SK-N-MC (cell line): ENCODE measurements around the gene SEPTIN5.

Experiments
- DNase-seq: peaks from one replicate; pipeline ENCODE4 v3.0.0-alpha.2; 2011; ENCODE audit warnings: low read depth, low spot score
- H3K27ac ChIP-seq: fragments of 200-600 bp; sonication (generic); 2 replicates; pipeline ENCODE4 v1.5.1; 2016; ENCODE audit warnings: mixed run types
- H3K36me3 ChIP-seq: fragments of 200-600 bp; sonication (generic); 2 replicates; pipeline ENCODE4 v1.6.1; 2017; ENCODE audit warnings: antibody characterized with exemption, low read length, mixed read lengths; ENCODE audit not compliant: insufficient read depth
- H3K4me3 ChIP-seq: fragments of 200-600 bp; sonication (generic); 2 replicates; pipeline ENCODE4 v1.5.1; 2016
- H3K9ac ChIP-seq: fragments of 200-600 bp; sonication (generic); 2 replicates; pipeline ENCODE4 v1.8.0; 2017; ENCODE audit warnings: mixed run types, mixed read lengths; ENCODE audit not compliant: insufficient read length
- H3K9me3 ChIP-seq: fragments of 200-600 bp; sonication (generic); 2 replicates; pipeline ENCODE4 v1.6.1; 2017; ENCODE audit warnings: low read depth, mild to moderate bottlenecking, antibody characterized with exemption, low read length, moderate library complexity, mixed read lengths
- EZH2 ChIP-seq: fragments of 200-600 bp; sonication (generic); IDR thresholded peaks from one replicate; pipeline ENCODE4 v1.6.1; 2017; ENCODE audit warnings: antibody characterized with exemption
- FOXP2 ChIP-seq: optimal IDR thresholded peaks from 2 replicates; pipeline ENCODE3; 2011; ENCODE audit warnings: mild to moderate bottlenecking, moderate library complexity; ENCODE audit not compliant: insufficient read depth; ENCODE audit errors: extremely low read length, control extremely low read depth
- POLR2AphosphoS5 ChIP-seq: IDR thresholded peaks from 2 replicates; pipeline ENCODE4 v1.6.1; 2012; ENCODE audit warnings: mild to moderate bottlenecking, low read depth, low read length, borderline replicate concordance

Gene SEPTIN5

DNA sequence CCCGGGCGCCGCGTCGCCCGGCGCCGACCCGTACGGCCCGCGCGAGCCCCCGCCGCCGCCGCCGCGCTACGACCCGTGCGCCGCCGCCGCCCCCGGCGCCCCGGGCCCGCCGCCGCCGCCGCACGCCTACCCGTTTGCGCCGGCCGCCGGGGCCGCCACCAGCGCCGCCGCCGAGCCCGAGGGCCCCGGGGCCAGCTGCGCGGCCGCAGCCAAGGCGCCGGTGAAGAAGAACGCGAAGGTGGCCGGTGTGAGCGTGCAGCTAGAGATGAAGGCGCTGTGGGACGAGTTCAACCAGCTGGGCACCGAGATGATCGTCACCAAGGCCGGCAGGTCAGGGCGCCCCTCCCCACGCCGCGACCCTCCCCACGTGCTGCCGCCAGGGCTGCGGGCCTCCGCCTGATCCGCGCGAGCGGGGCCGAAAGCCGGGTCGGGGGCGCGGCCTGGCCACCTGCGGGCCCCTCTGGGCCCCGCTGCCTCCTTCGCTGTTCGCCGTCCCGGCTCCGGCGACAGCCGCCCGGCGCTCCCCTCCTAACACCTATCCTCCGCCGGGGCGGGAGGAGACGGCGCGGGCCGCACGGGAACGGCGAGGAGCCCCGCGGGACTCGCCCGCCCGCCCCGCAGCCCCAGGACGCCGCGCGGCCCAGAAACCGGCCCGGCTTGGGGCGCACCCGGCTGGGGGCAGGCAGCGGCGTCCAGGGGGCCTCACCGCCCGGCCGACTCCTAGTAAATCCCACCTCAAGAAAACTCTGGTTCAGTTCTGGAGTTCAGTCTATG, 46.8 kb downstream of the SEPTIN5 start:
- peak overlapping the region; percentile 86 for H3K4me3 ChIP-seq
- peaks cover 20% of the 10 kb centered on the region; the same call in 1 of the 2 replicates for H3K36me3 ChIP-seq
- TF ChIP-seq POLR2AphosphoS5 (no peak), FOXP2 (no peak), EZH2 (no peak)
- H3K27ac ChIP-seq = peak overlapping the region; percentile 71
- H3K9ac ChIP-seq = peak overlapping the region; percentile 74
- DNase-seq = no peak
- no peaks in the 10 kb centered on the region for H3K9me3 ChIP-seq

DNA sequence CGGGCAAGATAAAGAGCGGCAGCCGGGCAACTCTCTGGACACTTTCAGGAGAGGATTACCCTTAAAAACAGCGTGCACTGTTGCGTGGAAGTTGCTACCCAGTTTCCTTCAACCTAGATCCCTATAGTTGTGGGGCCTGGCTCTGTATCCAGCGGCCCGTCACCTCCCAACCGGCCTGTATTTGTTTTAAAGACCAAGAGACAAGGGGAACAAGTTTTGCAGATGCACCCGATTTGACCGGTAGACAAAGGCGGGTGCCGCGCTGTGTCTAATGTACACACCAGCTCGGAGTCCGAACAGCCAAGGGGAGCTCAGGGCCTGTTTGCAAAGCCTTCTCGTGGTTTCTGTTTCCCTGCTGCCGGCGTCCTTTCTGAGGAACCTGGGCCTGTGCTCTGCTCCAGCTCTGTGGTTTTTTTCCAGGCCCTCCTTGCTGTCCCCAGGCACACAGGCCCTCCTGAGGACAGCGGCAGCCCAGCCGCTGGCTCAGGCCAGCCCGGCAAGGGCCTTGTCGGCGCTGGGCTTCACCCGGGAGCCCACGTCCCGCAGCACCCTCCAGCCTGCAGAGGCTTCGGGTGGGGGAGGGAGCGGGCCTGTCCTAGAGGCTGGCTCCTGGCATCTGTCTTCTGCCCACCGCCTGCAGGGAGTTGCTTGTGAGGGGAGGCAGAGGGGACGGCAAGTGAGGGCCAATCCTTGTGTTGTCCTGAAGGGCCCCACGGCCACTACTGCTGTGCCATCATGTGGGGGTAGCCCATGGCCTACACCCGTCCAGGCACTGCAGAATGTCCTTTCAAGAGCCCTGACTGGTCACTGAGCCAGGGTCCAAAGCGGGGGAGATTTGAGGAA, 47.6 kb downstream of the SEPTIN5 start:
- Histone ChIP-seq H3K9ac (peak overlapping the region; percentile 74), H3K36me3 (peaks cover 20% of the 10 kb centered on the region; the same call in 1 of the 2 replicates), H3K27ac (peak overlapping the region; percentile 68), H3K4me3 (peak overlapping the region; percentile 86), H3K9me3 (no peaks in the 10 kb centered on the region)
- no peak for DNase-seq
- no peak for TF ChIP-seq FOXP2
- TF ChIP-seq POLR2AphosphoS5 = no peak
- TF ChIP-seq EZH2 = no peak

DNA sequence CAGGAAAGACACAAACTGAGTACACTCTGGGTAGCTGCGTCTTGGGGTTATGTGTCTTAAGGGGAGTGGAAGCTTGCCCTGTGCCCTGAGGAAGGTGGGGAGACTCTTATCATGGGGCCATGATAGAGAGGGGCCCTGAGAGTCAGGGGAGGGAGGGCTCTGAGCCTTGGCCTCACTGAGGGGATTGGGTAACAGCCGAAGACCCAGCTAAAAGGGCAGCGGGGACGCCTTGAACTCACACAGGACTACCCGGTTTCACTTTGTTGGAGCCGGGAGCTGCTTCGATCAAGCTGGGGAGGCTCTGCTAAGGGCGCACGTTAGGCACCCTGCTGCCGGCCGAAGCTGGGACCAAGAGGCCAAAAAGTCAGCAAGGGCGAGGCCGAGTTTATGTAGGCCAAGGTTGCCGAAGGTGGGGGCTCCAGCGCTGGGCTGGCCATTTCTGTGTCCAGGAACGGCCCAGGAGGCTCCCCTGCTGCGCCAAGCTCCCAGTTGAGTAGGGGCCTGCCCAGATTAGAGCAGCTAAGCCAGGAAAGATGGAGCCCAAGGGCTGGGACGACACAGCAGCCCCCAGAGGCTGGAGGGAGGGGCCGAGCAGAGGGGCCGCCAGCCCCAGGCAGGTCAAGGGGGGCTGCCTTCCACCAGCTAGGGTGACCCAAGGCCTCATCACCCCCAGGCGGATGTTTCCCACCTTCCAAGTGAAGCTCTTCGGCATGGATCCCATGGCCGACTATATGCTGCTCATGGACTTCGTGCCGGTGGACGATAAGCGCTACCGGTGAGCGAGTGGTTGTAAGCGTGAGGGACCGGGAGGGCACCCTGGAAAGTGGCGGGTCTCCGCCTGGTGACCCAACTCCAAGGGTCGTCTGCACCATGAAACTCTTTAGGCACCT, 48.5 kb downstream of the SEPTIN5 start:
- Histone ChIP-seq H3K9me3 (no peaks in the 10 kb centered on the region), H3K27ac (peak overlapping the region; percentile 68), H3K4me3 (peak overlapping the region; percentile 86), H3K9ac (peak overlapping the region; percentile 74), H3K36me3 (peaks cover 20% of the 10 kb centered on the region; the same call in 1 of the 2 replicates)
- DNase-seq = no peak
- TF ChIP-seq FOXP2 (no peak), EZH2 (no peak), POLR2AphosphoS5 (no peak)

DNA sequence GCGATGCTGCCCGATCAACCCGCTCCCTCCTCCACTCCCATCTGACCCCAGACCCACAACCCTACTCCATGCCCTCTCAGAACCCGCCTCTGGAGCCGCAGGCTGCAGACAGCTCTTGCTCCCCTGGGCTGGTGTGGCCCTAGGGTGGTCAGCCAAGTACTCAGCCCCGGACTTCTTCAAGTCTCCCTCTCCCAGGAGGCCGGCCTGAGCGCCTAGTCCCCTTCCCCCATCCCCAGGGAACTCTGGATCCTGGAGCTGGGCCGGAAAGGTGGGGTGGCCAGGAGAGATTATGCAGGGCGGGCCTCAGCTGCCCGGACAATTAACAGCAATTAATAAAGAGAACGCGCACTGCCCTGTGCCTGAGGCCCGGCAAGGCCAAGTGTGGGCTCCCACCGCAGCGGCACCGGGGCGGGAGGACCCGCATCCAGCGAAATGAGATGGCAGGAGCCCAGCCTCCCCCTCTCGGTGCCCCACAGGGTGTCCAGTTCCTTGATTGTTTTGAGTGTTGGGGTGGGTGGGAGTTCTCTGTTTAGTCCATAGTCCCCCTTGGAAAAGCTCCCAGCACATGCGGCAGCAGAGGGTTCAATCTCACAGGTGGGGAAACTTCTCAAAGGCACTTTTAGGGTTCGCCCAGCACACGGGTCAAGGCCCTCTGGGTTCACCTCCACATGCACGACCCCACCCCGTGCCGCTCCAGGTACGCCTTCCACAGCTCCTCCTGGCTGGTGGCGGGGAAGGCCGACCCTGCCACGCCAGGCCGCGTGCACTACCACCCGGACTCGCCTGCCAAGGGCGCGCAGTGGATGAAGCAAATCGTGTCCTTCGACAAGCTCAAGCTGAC, 49.4 kb downstream of the SEPTIN5 start:
- no peak overlapping the region for H3K27ac ChIP-seq
- TF ChIP-seq POLR2AphosphoS5 (no peak), EZH2 (no peak), FOXP2 (no peak)

DNA sequence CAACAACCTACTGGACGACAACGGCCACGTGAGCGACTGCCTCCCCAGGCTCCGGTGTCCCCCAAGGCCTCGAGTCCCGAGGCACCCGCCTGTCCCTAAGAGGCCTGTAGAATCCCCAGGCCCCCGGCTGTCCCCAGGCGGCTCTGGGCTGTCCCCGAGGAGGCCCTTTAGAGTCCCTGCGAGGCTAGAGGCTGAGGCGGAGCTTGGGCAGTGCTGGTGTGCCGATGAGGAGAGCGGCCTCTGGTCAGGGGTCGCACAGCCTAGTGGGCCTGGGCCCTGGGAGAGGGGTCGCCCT, 49.9 kb downstream of the SEPTIN5 start:
- Histone ChIP-seq H3K27ac (no peak overlapping the region), H3K36me3 (peaks cover 26% of the 10 kb centered on the region; the same call in 1 of the 2 replicates), H3K9ac (no peak overlapping the region), H3K4me3 (no peak overlapping the region), H3K9me3 (no peaks in the 10 kb centered on the region)
- TF ChIP-seq EZH2 (no peak), FOXP2 (no peak), POLR2AphosphoS5 (no peak)
- no peak for DNase-seq

More for the DNA sequence above, 49.4 kb downstream of the SEPTIN5 start:
- H3K36me3 ChIP-seq = peaks cover 26% of the 10 kb centered on the region; the same call in 1 of the 2 replicates
- no peak overlapping the region for H3K4me3 ChIP-seq
- no peaks in the 10 kb centered on the region for H3K9me3 ChIP-seq
- H3K9ac ChIP-seq = no peak overlapping the region
- no peak for DNase-seq

DNA sequence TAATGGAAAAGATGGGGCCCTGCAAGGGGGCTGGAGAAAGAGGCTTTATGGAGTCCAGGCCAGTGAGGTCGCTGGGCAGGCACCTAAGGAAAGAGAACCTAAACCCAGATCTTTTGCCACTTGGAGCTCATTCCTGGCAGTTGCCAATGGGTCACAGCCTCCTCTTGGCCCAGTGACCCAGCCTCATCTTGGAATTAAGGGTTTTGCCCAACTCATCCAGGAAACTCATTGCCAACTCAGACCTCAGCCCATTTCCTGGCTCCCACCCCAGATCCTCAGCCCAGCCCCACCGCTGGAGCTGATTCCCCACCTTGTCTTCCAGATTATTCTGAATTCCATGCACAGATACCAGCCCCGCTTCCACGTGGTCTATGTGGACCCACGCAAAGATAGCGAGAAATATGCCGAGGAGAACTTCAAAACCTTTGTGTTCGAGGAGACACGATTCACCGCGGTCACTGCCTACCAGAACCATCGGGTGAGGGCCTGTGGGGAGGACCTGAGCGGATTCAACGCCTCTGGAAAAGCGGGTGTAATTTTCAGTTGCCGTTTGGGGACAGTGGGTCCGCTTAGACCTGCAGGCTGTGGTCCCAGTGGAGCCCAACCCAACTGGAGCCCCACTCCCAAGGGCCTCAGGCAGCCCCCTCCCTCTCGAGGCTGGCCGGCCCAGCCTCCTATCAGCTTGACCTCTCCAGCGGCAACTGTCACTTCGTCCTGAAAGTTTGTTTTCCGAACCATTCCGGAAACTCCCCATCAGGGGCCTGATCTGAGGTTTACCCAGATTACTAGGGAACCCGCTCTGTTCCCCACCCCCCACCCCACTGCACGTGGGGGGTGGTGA, 50.6 kb downstream of the SEPTIN5 start:
- DNase-seq = no peak
- H3K9me3 ChIP-seq = no peaks in the 10 kb centered on the region
- H3K4me3 ChIP-seq = no peak overlapping the region
- H3K9ac ChIP-seq = no peak overlapping the region
- H3K36me3 ChIP-seq = peaks cover 26% of the 10 kb centered on the region; the same call in 1 of the 2 replicates
- no peak for TF ChIP-seq POLR2AphosphoS5
- TF ChIP-seq EZH2 = no peak
- TF ChIP-seq FOXP2 = no peak
- H3K27ac ChIP-seq = 0 out of 2 replicates have a peak overlapping the region, but pooled peaks have one; percentile 42
